Activated T-cell treated with anti-CD3 and anti-CD28 coated beads, Interleukin-2, amount 50 U/mL, for 72 hours (primary cell): ENCODE measurements around the gene SDK2. TPM values are rescaled to one million over a fixed set of nuclear protein-coding genes. Genes with fewer than 3 reads are reported as not detected.

Source experiments
- ATAC-seq, 2 donors: fragments of 150-1000 bp; cut with Tn5 transposase; replicated peaks in 1 of 2; 2 replicates each; pipeline ENCODE4 v1.10.0; 2021; ENCODE audit warnings: moderate library complexity in 2 of 2, mild to moderate bottlenecking in 1 of 2
- DNase-seq, 2 donors: peaks; one replicate each; pipeline ENCODE4 v3.0.0; 2021 to 2022; ENCODE audit warnings: mixed read lengths in 1 of 2
- H3K27ac Mint-ChIP-seq: one replicate; pipeline ENCODE4 v1.8.0; 2022; ENCODE audit warnings: mild to moderate bottlenecking, moderate library complexity, mixed read lengths
- H3K27me3 Mint-ChIP-seq: one replicate; pipeline ENCODE4 v1.8.0; 2022; ENCODE audit warnings: low read depth, mixed read lengths
- H3K36me3 Mint-ChIP-seq, 2 donors: one replicate each; pipeline ENCODE4 v1.8.0; 2022; ENCODE audit warnings: mixed read lengths in 2 of 2, mild to moderate bottlenecking in 1 of 2; ENCODE audit not compliant: insufficient read depth in 2 of 2
- H3K4me1 Mint-ChIP-seq: one replicate; pipeline ENCODE4 v1.8.0; 2022; ENCODE audit warnings: low read depth, mixed read lengths
- H3K4me3 Mint-ChIP-seq, 2 donors: one replicate each; pipeline ENCODE4 v1.8.0; 2022; ENCODE audit warnings: mild to moderate bottlenecking in 2 of 2, mixed read lengths in 2 of 2, moderate library complexity in 2 of 2
- H3K9me3 Mint-ChIP-seq, 2 donors: one replicate each; pipeline ENCODE4 v1.8.0; 2022; ENCODE audit warnings: mixed read lengths in 2 of 2
- total RNA-seq, 2 donors: library from RNA; stranded (reverse); gene quantifications; one replicate each; pipeline ENCODE4 v1.2.3, GENCODE V29; 2022

Gene SDK2
- total RNA-seq, 2 donors from 2014 or later = 0.26 to 0.44 TPM

DNA sequence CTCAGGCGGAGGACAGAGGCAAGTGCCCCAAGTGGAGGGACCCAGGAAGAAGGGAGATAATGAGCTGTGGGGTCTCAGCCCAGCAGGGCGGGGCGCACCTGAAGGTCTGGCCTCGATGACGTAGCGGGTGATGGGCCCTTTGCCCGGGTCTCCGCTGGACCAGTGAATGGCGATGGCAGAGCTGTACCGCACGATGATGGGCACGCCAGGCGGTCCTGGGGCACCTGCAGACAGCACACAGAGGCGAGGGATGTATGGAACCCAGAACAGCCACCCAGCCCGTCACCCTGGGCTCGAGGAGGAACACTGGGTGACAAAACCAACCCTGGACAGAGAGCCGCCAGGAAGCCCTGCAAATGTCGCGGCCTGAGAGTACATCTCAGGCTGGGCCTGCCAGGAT lies 286.3 kb downstream of the SDK2 start:
- no peak for ATAC-seq
- Mint-ChIP-seq H3K36me3 (no peaks in the 10 kb centered on the region), H3K27ac (no peak overlapping the region), H3K9me3 (no peaks in the 10 kb centered on the region), H3K4me1 (no peaks in the 10 kb centered on the region), H3K27me3 (no peaks in the 10 kb centered on the region), H3K4me3 (no peak overlapping the region)
- no peak for DNase-seq

DNA sequence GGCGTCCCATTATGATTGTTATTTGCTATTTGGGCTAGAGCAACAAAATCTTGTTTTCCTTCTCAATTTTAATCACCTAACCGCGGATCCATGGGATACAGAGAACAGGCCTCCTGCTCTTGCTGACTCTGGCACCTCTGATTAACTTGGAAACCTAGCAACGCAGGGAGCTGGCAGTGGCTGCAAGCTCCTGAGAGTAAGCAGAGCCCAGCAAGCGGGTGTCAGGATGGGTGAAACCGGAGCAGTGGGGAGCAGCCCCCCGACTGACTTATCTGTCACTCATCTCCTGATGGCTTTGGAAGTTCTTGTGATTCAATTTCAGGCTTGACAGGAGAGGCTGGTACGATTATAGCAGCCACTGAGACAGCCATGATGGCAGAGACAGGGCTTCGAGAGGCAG lies 286.9 kb downstream of the SDK2 start:
- no peaks in the 10 kb centered on the region for H3K9me3 Mint-ChIP-seq
- ATAC-seq = no peak

DNA sequence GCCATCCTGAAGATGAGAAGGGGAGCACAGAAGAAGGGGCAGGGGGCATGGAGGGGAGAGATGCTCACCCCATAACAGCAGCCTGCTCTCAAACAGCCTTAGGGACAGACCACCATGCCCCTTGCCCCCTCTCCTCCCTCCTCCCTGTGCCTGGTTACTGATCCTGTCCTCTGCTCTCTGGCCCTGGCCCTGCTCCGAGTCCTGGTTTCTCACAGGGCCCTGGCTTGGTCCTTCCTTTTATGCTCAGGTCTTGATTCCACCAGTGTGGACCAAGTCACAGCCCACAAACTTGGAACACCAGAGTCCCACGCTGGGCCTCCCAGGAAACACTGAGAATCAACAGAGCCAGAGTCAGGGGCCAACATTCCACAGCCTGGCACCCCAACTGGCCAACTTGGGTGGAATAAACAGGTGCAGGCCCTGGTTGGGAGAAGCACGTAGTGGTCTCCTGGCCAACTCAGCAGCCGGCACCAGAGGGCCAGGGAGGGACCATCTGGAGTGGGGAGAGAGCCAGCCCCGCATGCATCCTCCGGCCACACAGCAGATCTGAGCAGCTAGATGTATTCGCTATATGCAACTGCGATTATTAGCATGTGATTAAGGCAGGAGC lies 287.6 kb downstream of the SDK2 start:
- H3K9me3 Mint-ChIP-seq = no peaks in the 10 kb centered on the region
- no peaks in the 10 kb centered on the region for H3K27me3 Mint-ChIP-seq
- H3K36me3 Mint-ChIP-seq = no peaks in the 10 kb centered on the region
- H3K4me1 Mint-ChIP-seq = no peaks in the 10 kb centered on the region
- H3K27ac Mint-ChIP-seq = no peak overlapping the region
- no peak for ATAC-seq
- H3K4me3 Mint-ChIP-seq = no peak overlapping the region
- DNase-seq = no peak

More for the DNA sequence above, 286.9 kb downstream of the SDK2 start:
- H3K27ac Mint-ChIP-seq = no peak overlapping the region
- no peaks in the 10 kb centered on the region for H3K4me1 Mint-ChIP-seq
- H3K4me3 Mint-ChIP-seq = no peak overlapping the region
- DNase-seq = no peak
- H3K27me3 Mint-ChIP-seq = no peaks in the 10 kb centered on the region
- H3K36me3 Mint-ChIP-seq = no peaks in the 10 kb centered on the region

DNA sequence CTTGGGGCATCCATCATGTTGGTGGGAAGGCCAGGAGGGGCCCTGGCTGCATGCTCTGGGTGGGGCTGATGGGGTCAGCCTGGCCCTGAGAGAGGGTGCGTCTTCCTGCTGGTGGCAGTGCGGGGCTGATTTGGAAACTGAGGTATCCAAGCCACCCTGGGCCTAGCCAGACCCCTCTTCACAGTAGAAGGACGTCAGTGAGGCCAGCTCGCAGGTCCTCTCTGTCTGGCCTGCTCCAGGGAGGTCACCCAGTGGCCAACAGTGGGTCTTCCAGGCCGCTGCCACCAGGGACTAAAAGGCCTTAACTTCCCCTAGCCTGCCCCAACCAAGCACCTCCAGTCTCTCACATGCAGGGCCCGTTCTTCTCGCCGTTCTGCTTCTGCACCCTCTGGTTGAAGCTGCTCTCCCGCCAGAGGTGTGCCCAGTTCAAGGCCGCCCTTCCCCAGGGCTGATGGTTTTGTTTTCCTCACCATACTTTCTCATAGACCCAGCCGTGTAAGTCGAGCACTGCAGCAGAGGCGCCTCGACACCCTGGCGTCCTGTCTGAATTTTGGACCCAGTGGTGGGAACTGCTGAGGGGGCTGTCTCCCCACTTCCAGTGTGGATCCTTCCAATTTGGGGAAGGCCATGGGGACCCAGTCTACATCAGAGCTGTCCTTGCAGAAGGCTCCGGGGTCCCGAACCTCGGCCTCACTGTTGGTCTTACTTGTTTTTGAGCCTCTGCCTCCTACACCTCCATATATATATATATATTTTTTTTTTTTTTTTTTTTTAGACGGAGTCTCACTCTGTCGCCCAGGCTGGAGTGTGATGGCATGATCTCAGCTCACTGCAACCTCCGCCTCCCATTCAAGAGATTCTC lies 289.6 kb downstream of the SDK2 start:
- H3K9me3 Mint-ChIP-seq = no peaks in the 10 kb centered on the region
- no peak overlapping the region for H3K27ac Mint-ChIP-seq
- H3K27me3 Mint-ChIP-seq = no peaks in the 10 kb centered on the region
- no peaks in the 10 kb centered on the region for H3K4me1 Mint-ChIP-seq
- H3K36me3 Mint-ChIP-seq = no peaks in the 10 kb centered on the region
- DNase-seq = no peak
- ATAC-seq = no peak
- no peak overlapping the region for H3K4me3 Mint-ChIP-seq

DNA sequence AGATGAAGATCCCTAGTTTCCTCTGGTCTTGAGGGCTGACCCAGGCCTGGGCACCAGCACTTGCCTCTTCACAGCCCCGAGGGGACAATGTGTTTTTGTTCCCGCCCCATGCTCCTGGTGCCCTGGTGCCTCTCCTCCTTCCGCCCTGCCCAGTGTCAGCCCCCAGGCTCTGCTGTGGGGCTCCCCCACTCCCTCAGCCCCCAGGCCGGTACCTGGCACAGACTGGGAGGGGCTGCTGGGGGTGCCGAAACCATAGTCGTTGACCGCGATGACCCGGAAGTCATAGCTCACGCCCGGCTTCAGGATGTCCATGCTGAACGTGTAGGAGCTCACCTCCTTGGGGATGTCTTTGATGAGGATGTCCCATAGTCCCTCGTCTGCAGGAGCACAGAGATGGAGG lies 292.0 kb downstream of the SDK2 start:
- Mint-ChIP-seq H3K9me3 (no peaks in the 10 kb centered on the region), H3K27me3 (no peaks in the 10 kb centered on the region), H3K36me3 (no peaks in the 10 kb centered on the region), H3K4me3 (no peak overlapping the region), H3K27ac (no peak overlapping the region), H3K4me1 (no peaks in the 10 kb centered on the region)
- ATAC-seq (no peak), DNase-seq (no peak)

DNA sequence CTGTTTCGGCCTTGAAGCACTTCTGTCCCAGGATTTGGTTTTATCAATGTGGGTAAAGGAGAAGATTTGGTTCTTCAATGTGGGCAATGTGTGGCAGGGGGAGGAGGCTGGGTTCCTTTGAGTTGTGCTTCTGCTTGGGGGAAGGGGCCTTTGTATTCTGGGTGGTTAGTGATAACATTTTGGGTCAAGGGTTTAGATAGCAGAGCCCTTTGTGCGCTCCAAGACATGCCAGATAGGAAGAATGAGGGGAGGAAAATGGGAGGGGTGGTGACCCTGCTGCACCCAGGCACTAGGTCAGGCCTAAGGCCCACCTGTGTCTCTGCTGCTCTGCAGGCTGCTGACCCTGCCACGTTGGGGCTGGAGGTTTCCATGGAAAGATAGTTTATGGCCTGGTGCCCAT lies 292.5 kb downstream of the SDK2 start:
- Mint-ChIP-seq H3K4me3 (no peak overlapping the region), H3K27ac (no peak overlapping the region), H3K27me3 (no peaks in the 10 kb centered on the region), H3K4me1 (no peaks in the 10 kb centered on the region), H3K9me3 (no peaks in the 10 kb centered on the region), H3K36me3 (no peaks in the 10 kb centered on the region)
- ATAC-seq (no peak), DNase-seq (no peak)

DNA sequence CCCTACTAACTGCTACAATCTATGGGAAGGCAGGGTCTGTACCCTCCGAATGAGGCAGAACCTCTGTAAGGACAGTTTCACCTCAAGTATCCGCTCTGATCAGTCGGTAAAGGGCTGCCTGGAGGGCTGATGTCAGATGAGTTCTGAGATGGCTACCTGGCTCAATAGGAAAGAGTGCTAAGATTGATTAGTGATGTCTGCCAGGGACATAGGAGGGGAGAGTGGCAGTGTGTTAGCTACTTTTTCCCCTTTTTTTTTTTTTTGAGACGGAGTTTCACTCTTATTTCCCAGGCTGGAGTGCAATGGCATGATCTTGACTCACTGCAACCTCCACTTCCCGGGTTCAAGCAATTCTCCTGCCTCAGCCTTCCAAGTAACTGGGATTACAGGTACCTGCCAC lies 293.4 kb downstream of the SDK2 start:
- Mint-ChIP-seq H3K4me1 (no peaks in the 10 kb centered on the region), H3K4me3 (no peak overlapping the region), H3K9me3 (no peaks in the 10 kb centered on the region), H3K27ac (no peak overlapping the region), H3K27me3 (no peaks in the 10 kb centered on the region), H3K36me3 (no peaks in the 10 kb centered on the region)
- ATAC-seq = no peak
- DNase-seq = no peak

DNA sequence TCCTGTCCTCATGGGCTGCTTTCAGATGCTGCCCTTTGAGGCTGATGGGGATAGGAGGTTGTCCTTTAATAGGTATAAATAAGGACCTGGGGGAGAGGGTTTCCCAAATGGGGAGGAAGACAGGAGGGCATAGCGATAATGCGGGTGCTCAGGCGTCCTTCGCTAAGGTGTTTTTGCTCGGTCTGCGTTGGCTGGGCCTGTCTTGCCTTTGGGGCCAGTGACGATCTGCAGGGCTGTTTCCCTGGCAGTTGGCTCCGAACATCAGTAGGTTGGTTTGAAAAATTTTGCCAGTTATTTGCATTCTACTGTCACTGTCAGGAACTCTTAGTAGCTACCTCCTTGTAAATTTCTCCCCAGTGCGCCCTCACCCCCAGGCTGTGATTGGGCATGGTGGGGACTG lies 294.6 kb downstream of the SDK2 start:
- no peaks in the 10 kb centered on the region for H3K4me1 Mint-ChIP-seq
- no peak overlapping the region for H3K4me3 Mint-ChIP-seq
- DNase-seq = no peak
- H3K9me3 Mint-ChIP-seq = no peaks in the 10 kb centered on the region
- no peaks in the 10 kb centered on the region for H3K36me3 Mint-ChIP-seq
- no peak overlapping the region for H3K27ac Mint-ChIP-seq
- H3K27me3 Mint-ChIP-seq = no peaks in the 10 kb centered on the region
- no peak for ATAC-seq

DNA sequence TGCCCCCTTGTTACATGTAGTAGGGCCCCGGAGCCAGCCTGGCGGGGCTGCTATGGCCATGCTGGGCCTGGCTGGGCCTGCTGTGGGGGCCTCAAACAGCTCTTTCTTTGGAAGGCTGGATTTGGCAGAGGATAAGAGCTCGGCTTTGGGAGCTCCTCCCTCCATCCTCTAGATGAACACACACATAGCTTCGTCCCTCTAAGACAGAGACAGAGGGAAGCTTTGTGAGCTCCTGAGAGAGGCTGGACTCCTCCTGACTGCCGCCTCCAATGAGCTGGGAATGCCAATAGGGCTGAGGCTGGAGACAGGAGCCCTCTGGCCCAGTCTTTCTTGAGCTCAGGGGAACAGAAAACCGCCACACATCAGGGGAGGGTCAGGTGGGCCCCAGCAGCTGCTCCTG lies 295.1 kb downstream of the SDK2 start:
- ATAC-seq = no peak
- no peaks in the 10 kb centered on the region for H3K36me3 Mint-ChIP-seq
- no peak overlapping the region for H3K4me3 Mint-ChIP-seq
- no peaks in the 10 kb centered on the region for H3K27me3 Mint-ChIP-seq
- H3K9me3 Mint-ChIP-seq = no peaks in the 10 kb centered on the region
- no peak overlapping the region for H3K27ac Mint-ChIP-seq
- no peaks in the 10 kb centered on the region for H3K4me1 Mint-ChIP-seq
- DNase-seq = no peak

DNA sequence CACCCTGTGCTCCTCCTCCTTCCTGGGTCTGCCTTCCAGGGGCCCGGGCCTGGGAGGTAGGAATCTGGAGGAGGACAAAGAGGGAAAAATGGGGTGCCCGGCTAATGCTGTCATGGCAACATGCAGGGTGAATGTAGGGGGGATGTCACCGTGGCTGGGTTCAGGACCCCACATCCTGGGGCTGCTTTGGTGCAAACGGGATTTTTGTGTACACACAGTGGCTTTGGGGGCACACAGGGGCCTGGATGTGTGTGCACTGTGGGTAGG lies 295.5 kb downstream of the SDK2 start:
- no peaks in the 10 kb centered on the region for H3K27me3 Mint-ChIP-seq
- DNase-seq (no peak), ATAC-seq (no peak)
- H3K4me3 Mint-ChIP-seq = no peak overlapping the region
- no peaks in the 10 kb centered on the region for H3K36me3 Mint-ChIP-seq
- H3K9me3 Mint-ChIP-seq = no peaks in the 10 kb centered on the region
- no peaks in the 10 kb centered on the region for H3K4me1 Mint-ChIP-seq
- no peak overlapping the region for H3K27ac Mint-ChIP-seq

DNA sequence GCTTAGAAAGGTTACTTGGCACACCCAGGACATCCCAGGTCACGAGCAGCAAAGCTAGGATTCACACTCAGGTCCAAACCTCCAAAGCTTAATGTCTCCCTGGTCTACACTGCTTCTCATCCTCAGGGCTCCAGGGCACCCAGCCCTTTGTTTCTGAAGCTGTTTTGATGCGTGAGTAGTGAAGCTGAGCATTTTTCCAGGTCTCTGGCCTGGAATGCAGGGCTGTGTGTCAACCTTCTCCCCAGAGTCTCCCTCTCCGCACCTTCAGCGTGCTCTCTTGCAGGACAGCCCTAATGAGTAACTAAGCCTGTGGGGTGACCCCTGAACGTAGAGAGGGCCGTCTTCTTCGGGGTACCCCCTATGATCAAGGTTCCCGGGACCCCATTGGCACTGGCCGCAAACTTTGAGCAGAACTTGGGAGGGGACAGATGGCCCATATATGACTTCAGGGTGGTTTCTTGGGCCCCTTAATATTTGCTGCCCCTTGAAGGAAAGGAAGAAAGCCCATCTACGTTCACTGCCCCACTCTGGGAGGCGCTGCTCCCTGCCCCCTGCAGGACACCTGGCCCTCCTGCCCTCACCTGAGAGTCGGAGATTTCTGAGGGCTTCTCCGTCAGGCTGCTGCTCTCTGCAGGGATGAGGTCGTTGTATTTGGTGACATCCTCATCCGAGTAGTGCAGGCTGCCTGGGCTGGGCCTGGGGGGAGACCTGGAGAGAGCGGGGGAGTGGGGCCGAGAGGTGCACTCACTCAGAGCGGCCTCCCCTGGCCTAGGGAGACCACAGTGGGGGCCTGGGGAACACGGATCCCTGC lies 296.0 kb downstream of the SDK2 start:
- H3K27ac Mint-ChIP-seq = no peak overlapping the region
- H3K27me3 Mint-ChIP-seq = no peaks in the 10 kb centered on the region
- H3K9me3 Mint-ChIP-seq = no peaks in the 10 kb centered on the region
- H3K4me3 Mint-ChIP-seq = no peak overlapping the region
- no peaks in the 10 kb centered on the region for H3K36me3 Mint-ChIP-seq
- H3K4me1 Mint-ChIP-seq = no peaks in the 10 kb centered on the region
- DNase-seq = no peak
- no peak for ATAC-seq

DNA sequence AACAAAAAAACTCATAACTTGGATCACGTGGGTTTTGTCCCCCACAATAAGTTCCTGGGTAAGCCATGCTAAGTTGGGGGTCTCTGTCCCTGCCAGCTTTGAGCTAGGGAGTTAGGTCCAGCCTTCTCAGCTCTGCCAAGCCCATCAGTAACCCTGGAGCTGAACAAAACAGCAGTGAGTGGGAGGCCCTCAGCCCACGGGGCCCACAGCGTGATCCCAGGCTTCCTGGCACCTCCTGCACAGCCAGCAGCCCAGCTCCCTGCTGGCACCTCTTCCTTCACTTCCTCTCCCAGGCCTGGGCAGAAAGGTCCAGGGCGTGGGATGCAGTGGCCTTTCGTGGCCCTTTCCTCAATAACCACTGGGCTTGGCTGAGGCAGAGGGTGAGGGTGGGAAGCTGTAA lies 296.9 kb downstream of the SDK2 start:
- H3K4me3 Mint-ChIP-seq = no peak overlapping the region
- H3K36me3 Mint-ChIP-seq = no peaks in the 10 kb centered on the region
- ATAC-seq (no peak), DNase-seq (no peak)
- H3K4me1 Mint-ChIP-seq = no peaks in the 10 kb centered on the region
- no peaks in the 10 kb centered on the region for H3K9me3 Mint-ChIP-seq
- H3K27ac Mint-ChIP-seq = no peak overlapping the region
- H3K27me3 Mint-ChIP-seq = no peaks in the 10 kb centered on the region

DNA sequence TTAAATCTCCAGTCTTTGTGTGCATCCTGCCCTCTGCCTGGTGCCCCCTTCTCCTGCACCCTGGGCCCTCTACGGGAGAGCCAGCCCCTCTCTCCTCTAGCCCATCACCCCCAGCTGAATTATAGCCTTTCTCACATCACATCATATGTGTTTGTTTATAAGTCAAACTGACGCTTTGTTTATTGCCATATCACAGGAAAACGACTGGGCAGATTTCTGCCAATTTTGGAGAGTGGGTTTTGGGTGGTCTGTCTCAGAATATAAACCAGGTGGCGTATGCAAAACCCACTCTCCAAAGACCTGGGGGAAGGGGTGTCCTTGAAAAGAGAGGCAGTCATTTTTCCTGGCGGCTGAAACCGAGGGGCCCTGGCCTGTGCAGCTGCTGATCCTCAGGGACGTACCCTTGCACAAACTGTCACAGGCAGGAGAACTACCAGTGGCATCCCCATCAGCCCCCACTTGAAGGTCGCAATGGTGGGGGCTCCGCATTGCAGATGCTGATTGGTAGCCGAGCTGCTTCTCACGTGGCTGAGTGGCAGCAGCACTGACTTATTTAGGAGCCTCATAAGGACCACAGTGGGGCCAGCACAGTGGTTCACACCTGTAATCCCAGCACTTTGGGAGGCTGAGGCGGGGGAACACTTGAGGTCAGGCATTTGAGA lies 297.6 kb downstream of the SDK2 start:
- no peaks in the 10 kb centered on the region for H3K36me3 Mint-ChIP-seq
- H3K4me3 Mint-ChIP-seq = no peak overlapping the region
- no peaks in the 10 kb centered on the region for H3K4me1 Mint-ChIP-seq
- no peak overlapping the region for H3K27ac Mint-ChIP-seq
- DNase-seq = no peak
- no peak for ATAC-seq
- H3K27me3 Mint-ChIP-seq = no peaks in the 10 kb centered on the region
- no peaks in the 10 kb centered on the region for H3K9me3 Mint-ChIP-seq
